Fibroblast of lung (primary cell): ENCODE data around the gene PPP4R3B. TPM values are rescaled to one million over a fixed set of nuclear protein-coding genes. Genes with fewer than 3 reads are reported as not detected.

Source experiments
- DNase-seq, 2 donors: peaks; one replicate each; pipeline versions ENCODE4 v3.0.0 to v3.0.0-alpha.2; 2010; ENCODE audit warnings: low read depth in 2 of 2
- H2AFZ ChIP-seq: 2 replicates; pipeline ENCODE4 v1.5.1; 2012; ENCODE audit warnings: low read length, control low read depth, inconsistent platforms
- H3K27ac ChIP-seq: 2 replicates; pipeline ENCODE4 v1.5.1; 2011; ENCODE audit warnings: low read length, control low read depth; ENCODE audit not compliant: insufficient read depth
- H3K27me3 ChIP-seq: 2 replicates; pipeline ENCODE4 v1.5.1; 2011; ENCODE audit warnings: mild to moderate bottlenecking, low read length; ENCODE audit not compliant: control insufficient read depth, insufficient read depth
- H3K36me3 ChIP-seq: 2 replicates; pipeline ENCODE4 v1.5.1; 2011; ENCODE audit warnings: low read length; ENCODE audit not compliant: control insufficient read depth, insufficient read depth
- H3K4me1 ChIP-seq: 2 replicates; pipeline ENCODE4 v1.5.1; 2011; ENCODE audit warnings: low read length; ENCODE audit not compliant: control insufficient read depth, insufficient read depth; ENCODE audit errors: extremely low read depth
- H3K4me2 ChIP-seq: 2 replicates; pipeline ENCODE4 v1.5.1; 2011; ENCODE audit warnings: low read length, control low read depth; ENCODE audit not compliant: insufficient read depth; ENCODE audit errors: extremely low read depth
- H3K4me3 ChIP-seq, 4 experiments: fragments of 200-600 bp in 1 of 4; sonication (generic) in 1 of 4; replicated peaks in 1 of 4; 2 replicates each; pipeline ENCODE4 v1.5.1; 2011 to 2016; ENCODE audit warnings: low read length in 4 of 4, low read depth in 3 of 4, mild to moderate bottlenecking in 3 of 4, control low read depth in 2 of 4, inconsistent platforms in 1 of 4, mixed read lengths in 1 of 4; ENCODE audit not compliant: insufficient read depth in 1 of 4; ENCODE audit errors: control extremely low read depth in 1 of 4
- H3K79me2 ChIP-seq: 2 replicates; pipeline ENCODE4 v1.5.1; 2012; ENCODE audit warnings: mild to moderate bottlenecking, low read length, inconsistent platforms; ENCODE audit not compliant: control insufficient read depth, insufficient read depth
- H3K9ac ChIP-seq: 2 replicates; pipeline ENCODE4 v1.5.1; 2011; ENCODE audit warnings: mild to moderate bottlenecking, low read length, control low read depth; ENCODE audit not compliant: insufficient read depth
- H3K9me3 ChIP-seq: 2 replicates; pipeline ENCODE4 v1.5.1; 2012; ENCODE audit warnings: low read depth, low read length; ENCODE audit not compliant: control insufficient read depth, insufficient read depth
- H4K20me1 ChIP-seq: 2 replicates; pipeline ENCODE4 v1.5.1; 2011; ENCODE audit warnings: low read length; ENCODE audit not compliant: control insufficient read depth, insufficient read depth; ENCODE audit errors: extremely low read depth
- EZH2 ChIP-seq: IDR thresholded peaks from 2 replicates; pipeline ENCODE4 v1.5.1; 2012; ENCODE audit warnings: low read length, control low read depth, mild to moderate bottlenecking; ENCODE audit errors: missing control alignments
- polyA plus RNA-seq, 2 donors: library from polyadenylated mRNA; depleted of rRNA in 1 of 2; stranded (reverse) in 1 of 2; unstranded in 1 of 2; fragments of >200 nt; gene quantifications; 2 replicates each; pipeline ENCODE4 v1.2.1, GENCODE V29; 2011 to 2012; ENCODE audit warnings: missing spikeins in 1 of 2
- total RNA-seq: library from RNA; depleted of rRNA; stranded (reverse); fragments of >200 nt; gene quantifications from 2 replicates; pipeline ENCODE4 v1.2.1, GENCODE V29; 2014
- TF ChIP-seq, protein P1 (sequence below), 2 donors: IDR thresholded peaks in 1 of 2; conservative IDR thresholded peaks in 1 of 2; 1 replicate in 1 of 2; 2 replicates in 1 of 2; pipeline ENCODE4 v1.5.1; 2011 to 2012; ENCODE audit warnings: low read length in 2 of 2, control low read depth in 1 of 2, inconsistent platforms in 1 of 2, low read depth in 1 of 2, mild to moderate bottlenecking in 1 of 2

The PPP4R3B gene
- total and polyA plus RNA-seq, 2 donors (not counting 1 experiment from before 2014, with no cell fraction given): 27.5 to 51.4 TPM

DNA sequence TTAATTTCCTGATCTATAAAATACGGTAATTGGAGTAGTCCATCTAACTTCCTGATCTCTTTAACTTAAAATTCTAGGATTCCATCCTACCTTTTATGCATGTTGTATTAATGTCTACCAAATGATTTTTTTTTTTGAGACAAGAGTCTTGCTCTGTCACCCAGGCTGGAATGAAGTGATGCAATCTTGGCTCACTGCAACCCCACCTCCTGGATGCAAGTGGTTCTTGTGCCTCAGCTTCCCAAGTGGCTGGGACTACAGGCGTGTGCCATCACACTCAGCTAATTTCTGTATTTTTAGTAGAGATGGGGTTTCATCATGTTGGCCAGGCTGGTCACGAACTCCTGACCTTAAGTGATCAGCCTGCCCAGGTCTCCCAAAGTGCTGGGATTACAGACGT is 50.1 kb downstream of the PPP4R3B start:
- H3K4me2 ChIP-seq: no peak overlapping the region
- no peak overlapping the region for H3K9ac ChIP-seq
- no peaks in the 10 kb centered on the region for H3K9me3 ChIP-seq
- no peak for DNase-seq
- H3K27ac ChIP-seq: no peak overlapping the region
- H3K79me2 ChIP-seq: no peaks in the 10 kb centered on the region
- no peaks in the 10 kb centered on the region for H4K20me1 ChIP-seq
- H2AFZ ChIP-seq: no peak overlapping the region
- no peaks in the 10 kb centered on the region for H3K27me3 ChIP-seq
- no peak overlapping the region for H3K4me3 ChIP-seq
- TF ChIP-seq, protein P1, sequence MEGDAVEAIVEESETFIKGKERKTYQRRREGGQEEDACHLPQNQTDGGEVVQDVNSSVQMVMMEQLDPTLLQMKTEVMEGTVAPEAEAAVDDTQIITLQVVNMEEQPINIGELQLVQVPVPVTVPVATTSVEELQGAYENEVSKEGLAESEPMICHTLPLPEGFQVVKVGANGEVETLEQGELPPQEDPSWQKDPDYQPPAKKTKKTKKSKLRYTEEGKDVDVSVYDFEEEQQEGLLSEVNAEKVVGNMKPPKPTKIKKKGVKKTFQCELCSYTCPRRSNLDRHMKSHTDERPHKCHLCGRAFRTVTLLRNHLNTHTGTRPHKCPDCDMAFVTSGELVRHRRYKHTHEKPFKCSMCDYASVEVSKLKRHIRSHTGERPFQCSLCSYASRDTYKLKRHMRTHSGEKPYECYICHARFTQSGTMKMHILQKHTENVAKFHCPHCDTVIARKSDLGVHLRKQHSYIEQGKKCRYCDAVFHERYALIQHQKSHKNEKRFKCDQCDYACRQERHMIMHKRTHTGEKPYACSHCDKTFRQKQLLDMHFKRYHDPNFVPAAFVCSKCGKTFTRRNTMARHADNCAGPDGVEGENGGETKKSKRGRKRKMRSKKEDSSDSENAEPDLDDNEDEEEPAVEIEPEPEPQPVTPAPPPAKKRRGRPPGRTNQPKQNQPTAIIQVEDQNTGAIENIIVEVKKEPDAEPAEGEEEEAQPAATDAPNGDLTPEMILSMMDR (conservative IDR thresholded peaks at IDR 0.05 in 1 of 2, IDR thresholded peaks at IDR 0.05 in 1 of 2; ENCODE audit: low read depth in 1 of 2, low read length in 2 of 2): no peak
- TF ChIP-seq EZH2: no peak
- H3K4me1 ChIP-seq: no peaks in the 10 kb centered on the region
- H3K36me3 ChIP-seq: peaks cover 3% of the 10 kb centered on the region

DNA sequence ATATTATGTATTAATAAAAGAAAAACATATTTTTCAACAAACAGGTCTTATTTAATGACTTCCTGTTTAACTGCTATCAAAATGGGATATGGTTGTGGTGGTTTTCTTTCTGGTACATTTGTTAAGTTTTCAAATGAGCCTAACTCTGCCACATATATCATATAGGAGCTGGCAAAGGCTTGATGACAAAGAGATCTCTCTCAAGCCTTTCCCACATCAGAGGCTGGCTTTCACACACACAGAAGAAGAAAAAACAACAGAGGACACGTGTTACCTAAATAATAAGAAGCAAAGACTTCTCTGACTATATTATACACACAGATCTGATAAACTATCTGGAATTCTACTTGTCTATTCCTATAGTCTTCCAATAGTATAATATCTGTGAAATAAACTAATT is 51.8 kb downstream of the PPP4R3B start:
- H3K27ac ChIP-seq: no peak overlapping the region
- H4K20me1 ChIP-seq: no peaks in the 10 kb centered on the region
- H3K4me3 ChIP-seq: no peak overlapping the region
- peaks cover 6% of the 10 kb centered on the region for H3K36me3 ChIP-seq
- no peaks in the 10 kb centered on the region for H3K4me1 ChIP-seq
- no peak for DNase-seq
- no peak overlapping the region for H3K9ac ChIP-seq
- no peak overlapping the region for H3K4me2 ChIP-seq
- TF ChIP-seq EZH2: no peak
- TF ChIP-seq, protein P1 (conservative IDR thresholded peaks at IDR 0.05 in 1 of 2, IDR thresholded peaks at IDR 0.05 in 1 of 2; ENCODE audit: low read depth in 1 of 2, low read length in 2 of 2): no peak
- no peaks in the 10 kb centered on the region for H3K9me3 ChIP-seq
- no peak overlapping the region for H2AFZ ChIP-seq
- no peaks in the 10 kb centered on the region for H3K27me3 ChIP-seq
- no peaks in the 10 kb centered on the region for H3K79me2 ChIP-seq

DNA sequence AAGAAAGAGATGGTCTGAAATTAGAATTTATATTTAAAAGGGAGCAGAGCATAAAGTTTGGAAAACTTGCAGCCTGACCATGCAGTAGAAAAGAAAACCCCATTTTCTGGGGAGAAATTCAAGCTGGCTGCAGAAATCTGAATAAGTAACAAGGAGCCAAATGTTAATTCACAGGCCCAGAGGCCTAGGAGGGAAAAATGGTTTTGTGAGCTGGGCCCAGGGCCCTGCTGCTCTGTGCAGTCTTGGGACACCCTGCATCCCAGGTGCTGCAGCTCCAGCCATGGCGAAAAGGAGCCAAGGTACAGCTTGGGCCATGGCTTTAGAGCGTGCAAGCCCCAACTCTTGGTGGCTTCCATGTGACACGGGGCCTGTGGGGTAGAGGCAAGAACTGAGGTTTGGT is 56.6 kb downstream of the PPP4R3B start:
- Histone ChIP-seq H3K27me3 (no peaks in the 10 kb centered on the region), H4K20me1 (no peaks in the 10 kb centered on the region), H3K36me3 (peaks cover 10% of the 10 kb centered on the region), H3K9ac (no peak overlapping the region), H3K79me2 (no peaks in the 10 kb centered on the region), H3K4me3 (no peak overlapping the region), H3K27ac (no peak overlapping the region), H3K9me3 (no peaks in the 10 kb centered on the region), H3K4me1 (no peaks in the 10 kb centered on the region), H2AFZ (no peak overlapping the region), H3K4me2 (no peak overlapping the region)
- TF ChIP-seq, protein P1 (conservative IDR thresholded peaks at IDR 0.05 in 1 of 2, IDR thresholded peaks at IDR 0.05 in 1 of 2; ENCODE audit: low read depth in 1 of 2, low read length in 2 of 2): no peak
- no peak for TF ChIP-seq EZH2
- DNase-seq: no peak
